Iris pigment epithelial cell (primary cell): ENCODE measurements around the gene MAGEA2B.
"Not testable (repeated sequence)": the region's sequence is repeated elsewhere in the genome, so short reads cannot be mapped to it uniquely, and the experiment has no call there.

ENCODE experiments used
- DNase-seq: peaks from one replicate; pipeline ENCODE4 v3.0.0-alpha.2; 2011; ENCODE audit warnings: low read depth

MAGEA2B gene

GRCh38 chrX:152758918-152759317 is 44.5 kb downstream of the MAGEA2B start, which contains the start of gene CSAG3:
Gene CSAG3 (plus strand): TSS chrX:152759218.
- not testable (repeated sequence) for DNase-seq

GRCh38 chrX:152759544-152759943 is 45.1 kb downstream of the MAGEA2B start:
- not testable (repeated sequence) for DNase-seq

GRCh38 chrX:152761582-152761981 is 47.2 kb downstream of the MAGEA2B start:
- DNase-seq = not testable (repeated sequence)

DNA sequence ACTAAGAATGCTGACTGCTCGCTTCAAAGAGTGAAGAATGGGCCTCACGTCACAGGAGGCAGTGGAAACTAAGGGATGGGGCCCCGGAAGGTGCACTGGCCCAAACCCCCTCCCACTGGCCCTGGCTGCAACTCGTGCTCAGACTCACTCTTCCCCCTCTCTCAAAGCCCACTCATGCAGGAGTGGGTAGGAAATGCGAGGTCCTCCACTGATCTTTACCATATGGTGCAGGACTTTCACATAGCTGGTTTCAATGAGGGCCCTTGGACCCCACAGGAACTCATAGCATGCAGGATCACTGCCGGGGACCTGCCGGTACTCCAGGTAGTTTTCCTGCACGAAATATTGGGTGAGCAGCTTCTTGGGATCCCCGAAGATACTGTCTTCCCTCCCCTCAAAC is 52.1 kb downstream of the MAGEA2B start:
- DNase-seq = not testable (repeated sequence)
